GM12801 (cell line): Measurements from ENCODE around the gene SOWAHA.

ENCODE experiments used
- TF ChIP-seq, protein P1 (sequence below): IDR thresholded peaks from one replicate; pipeline ENCODE4 v1.5.1; 2011; ENCODE audit warnings: control low read depth; ENCODE audit not compliant: insufficient read length; ENCODE audit errors: extremely low read depth

The SOWAHA gene

DNA sequence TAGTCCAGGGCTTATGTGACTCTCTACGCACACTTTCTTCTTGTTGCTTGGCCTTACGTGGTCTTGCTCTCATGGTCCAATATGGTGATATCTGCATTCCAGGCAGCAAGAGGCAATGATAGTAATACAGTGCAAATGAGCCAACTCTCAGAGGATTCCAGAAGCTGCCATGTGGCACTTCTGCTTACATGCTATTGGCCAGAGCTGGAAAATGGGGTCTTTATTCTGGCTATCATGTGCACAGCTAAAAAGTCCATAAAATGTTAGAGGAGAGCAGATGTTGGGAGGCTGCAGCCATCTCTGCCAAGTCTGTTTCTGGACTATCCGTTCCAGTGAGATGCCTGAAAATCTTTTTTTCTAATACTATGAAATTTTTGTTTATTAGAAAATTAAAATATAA lies 33.1 kb upstream of the SOWAHA start:
- TF ChIP-seq, protein P1, sequence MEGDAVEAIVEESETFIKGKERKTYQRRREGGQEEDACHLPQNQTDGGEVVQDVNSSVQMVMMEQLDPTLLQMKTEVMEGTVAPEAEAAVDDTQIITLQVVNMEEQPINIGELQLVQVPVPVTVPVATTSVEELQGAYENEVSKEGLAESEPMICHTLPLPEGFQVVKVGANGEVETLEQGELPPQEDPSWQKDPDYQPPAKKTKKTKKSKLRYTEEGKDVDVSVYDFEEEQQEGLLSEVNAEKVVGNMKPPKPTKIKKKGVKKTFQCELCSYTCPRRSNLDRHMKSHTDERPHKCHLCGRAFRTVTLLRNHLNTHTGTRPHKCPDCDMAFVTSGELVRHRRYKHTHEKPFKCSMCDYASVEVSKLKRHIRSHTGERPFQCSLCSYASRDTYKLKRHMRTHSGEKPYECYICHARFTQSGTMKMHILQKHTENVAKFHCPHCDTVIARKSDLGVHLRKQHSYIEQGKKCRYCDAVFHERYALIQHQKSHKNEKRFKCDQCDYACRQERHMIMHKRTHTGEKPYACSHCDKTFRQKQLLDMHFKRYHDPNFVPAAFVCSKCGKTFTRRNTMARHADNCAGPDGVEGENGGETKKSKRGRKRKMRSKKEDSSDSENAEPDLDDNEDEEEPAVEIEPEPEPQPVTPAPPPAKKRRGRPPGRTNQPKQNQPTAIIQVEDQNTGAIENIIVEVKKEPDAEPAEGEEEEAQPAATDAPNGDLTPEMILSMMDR: no peak

DNA sequence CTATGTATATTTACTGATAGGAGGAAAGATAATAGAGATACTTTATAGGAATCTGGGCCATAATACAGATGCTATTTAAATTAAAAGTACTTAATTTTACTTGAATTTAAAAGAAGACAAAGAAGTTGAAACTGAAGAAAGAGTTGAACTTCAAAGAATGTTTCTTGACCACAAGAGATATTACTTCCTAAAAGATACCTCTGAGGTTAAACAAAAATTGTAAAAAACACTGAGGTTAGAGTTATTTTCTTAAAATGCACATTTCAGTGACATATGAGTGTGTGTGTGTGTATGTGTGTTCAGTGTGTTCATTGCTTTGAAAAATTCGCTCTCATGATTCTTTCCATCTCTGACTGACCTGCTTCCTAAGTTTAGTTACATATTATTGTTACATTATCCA lies 32.5 kb upstream of the SOWAHA start:
- TF ChIP-seq, protein P1: no peak

DNA sequence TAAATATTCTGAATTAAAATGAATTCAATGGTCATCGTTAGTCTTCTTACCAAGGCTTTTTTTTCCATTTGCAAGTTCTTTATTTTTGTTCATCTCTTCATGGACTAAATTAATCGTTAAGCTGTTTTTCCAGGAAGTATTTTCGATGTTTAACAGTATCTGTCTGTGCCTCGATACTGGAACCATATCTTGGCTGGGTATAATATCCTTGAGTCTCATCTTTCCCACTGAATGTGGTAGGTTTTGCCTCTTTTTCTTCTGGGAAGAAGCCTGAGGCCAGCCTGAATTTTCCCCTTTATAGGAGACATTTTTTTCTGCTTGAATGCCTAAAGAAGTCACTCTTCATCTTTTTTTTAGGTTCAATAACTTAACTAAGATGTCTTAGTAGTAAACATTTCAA lies 32.1 kb upstream of the SOWAHA start:
- TF ChIP-seq, protein P1: no peak

DNA sequence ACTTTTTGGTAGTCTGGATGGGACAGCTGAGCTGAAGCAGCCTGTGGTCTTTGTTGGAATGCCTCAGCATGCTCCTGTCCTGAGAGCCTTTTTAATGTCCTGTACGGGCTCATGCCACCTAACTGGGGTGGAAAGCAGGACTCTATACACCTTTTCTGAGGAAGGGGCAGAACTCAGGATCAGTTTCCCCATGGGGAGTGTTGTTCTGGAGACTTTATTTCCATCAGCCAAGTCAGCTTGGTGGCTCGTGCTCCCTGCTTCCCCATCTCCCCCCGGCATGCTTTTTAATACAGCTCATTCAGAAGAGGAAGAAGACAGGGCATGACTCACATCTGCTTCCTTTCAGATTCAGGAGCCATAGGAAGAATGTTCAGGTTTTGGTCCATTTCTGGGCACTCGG lies 31.0 kb upstream of the SOWAHA start:
- TF ChIP-seq, protein P1: no peak

DNA sequence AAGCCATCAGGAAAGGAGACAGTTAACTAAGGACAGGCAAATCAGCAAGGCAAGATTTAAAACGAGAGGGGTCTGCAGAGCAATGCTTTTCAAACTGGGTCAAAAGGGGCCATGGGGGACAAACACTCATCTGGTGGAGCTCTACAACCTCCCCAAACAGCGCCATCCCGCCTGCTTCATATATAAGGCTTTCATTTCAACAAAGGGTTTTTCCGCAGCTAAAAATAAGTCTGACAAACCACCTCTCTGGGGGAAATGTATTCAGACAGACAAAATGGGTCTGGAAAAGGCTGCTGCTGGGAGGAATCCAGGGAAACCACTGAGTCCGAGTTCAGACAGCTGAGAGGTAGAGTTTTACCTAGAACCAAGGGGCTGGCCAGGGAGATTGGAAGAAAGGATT lies 27.7 kb upstream of the SOWAHA start:
- TF ChIP-seq, protein P1: no peak

DNA sequence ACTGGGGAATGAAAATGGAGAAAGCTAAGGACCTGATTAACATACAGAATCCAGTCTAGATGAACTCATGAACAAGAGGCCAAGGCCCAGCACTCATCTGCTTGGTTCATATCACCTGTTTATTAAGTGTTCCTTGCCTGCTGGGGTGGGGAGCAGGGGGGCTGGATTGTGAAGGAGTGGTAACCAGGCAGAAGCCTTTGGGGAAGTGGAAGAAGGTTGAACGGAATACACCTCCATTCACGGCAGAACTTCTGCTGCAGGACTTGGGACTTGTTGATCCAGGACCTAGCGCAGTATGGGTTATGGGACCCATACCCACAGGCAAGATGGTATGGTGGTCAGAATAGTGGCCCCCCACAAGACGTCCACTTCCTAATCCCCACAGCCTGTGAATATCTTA lies 27.2 kb upstream of the SOWAHA start:
- TF ChIP-seq, protein P1: no peak

DNA sequence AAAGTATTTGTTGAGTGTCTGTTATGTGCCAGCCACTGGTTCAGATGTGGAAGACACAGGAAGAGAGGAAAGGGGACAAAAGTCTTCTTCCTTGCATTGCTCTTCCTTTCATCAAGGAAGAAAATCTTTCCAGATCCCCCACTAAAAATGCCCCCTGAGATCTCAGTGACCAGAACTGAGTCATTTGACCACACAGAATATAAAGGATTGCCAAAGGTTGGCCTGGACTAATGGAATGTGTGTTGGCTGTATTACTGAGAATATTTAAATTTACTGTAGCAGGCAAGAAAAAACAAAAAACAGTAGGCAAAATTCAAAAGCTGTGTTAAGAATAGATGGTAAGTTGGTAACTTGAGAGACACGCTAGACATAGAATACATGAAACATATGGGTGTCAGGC lies 26.0 kb upstream of the SOWAHA start:
- TF ChIP-seq, protein P1: no peak

DNA sequence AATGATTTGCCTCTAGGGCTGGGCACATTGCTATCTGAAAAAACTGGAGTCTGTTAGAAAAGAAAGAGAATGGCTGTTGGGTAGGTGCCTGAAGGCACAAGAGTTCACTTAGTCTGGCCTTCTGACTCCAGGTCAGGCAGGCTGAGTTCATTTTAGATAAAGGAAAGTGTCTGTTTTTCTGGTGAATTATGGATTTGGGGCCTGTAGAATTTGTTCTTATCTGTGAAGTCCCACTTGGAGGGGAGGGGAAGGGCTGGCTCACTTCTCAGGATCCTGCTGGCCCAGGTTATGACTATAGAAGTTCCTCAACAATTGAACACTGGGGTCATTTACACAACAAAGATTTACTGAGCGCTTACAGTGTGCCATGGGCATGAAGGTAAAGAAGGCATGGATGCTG lies 24.6 kb upstream of the SOWAHA start:
- TF ChIP-seq, protein P1: no peak
